CD14-positive monocyte (primary cell): ENCODE measurements around the gene PMCH. TPM values are rescaled to one million over a fixed set of nuclear protein-coding genes. Genes with fewer than 3 reads are reported as not detected.

Source experiments
- DNase-seq, 3 donors: peaks; one replicate each; pipeline ENCODE4 v3.0.0-alpha.2; 2011 to 2022
- H2AFZ ChIP-seq: 2 replicates; pipeline ENCODE4 v1.6.0; 2012; ENCODE audit warnings: mild to moderate bottlenecking, low read depth, low read length, inconsistent platforms; ENCODE audit not compliant: insufficient read depth, poor library complexity, severe bottlenecking
- H3K27ac ChIP-seq, 2 donors: 1 replicate in 1 of 2; 2 replicates in 1 of 2; pipeline ENCODE4 v1.5.1; 2012 to 2013; ENCODE audit warnings: low read length in 2 of 2, control low read depth in 1 of 2, inconsistent platforms in 1 of 2, low read depth in 1 of 2, mild to moderate bottlenecking in 1 of 2
- H3K27me3 ChIP-seq, 2 donors: one replicate each; pipeline versions ENCODE4 v1.6.0 to v1.6.1; 2011 to 2013; ENCODE audit warnings: low read length in 2 of 2; ENCODE audit not compliant: control insufficient read depth in 2 of 2, insufficient read depth in 2 of 2
- H3K36me3 ChIP-seq, 2 donors: replicated peaks in 1 of 2; 1 replicate in 1 of 2; 2 replicates in 1 of 2; pipeline versions ENCODE4 v1.5.1 to v1.6.1; 2012 to 2013; ENCODE audit warnings: low read length in 2 of 2, control low read depth in 1 of 2, inconsistent platforms in 1 of 2, mild to moderate bottlenecking in 1 of 2; ENCODE audit not compliant: insufficient read depth in 2 of 2, control insufficient read depth in 1 of 2
- H3K4me1 ChIP-seq, 2 donors: 1 replicate in 1 of 2; 2 replicates in 1 of 2; pipeline versions ENCODE4 v1.5.1 to v1.6.1; 2012 to 2013; ENCODE audit warnings: low read length in 2 of 2, control low read depth in 1 of 2, inconsistent platforms in 1 of 2, mild to moderate bottlenecking in 1 of 2, moderate library complexity in 1 of 2; ENCODE audit not compliant: insufficient read depth in 2 of 2, control insufficient read depth in 1 of 2
- H3K4me2 ChIP-seq: replicated peaks from 2 replicates; pipeline ENCODE3; 2012; ENCODE audit warnings: low read length, moderate library complexity, mild to moderate bottlenecking; ENCODE audit not compliant: poor library complexity, severe bottlenecking; ENCODE audit errors: extremely low read depth
- H3K4me3 ChIP-seq, 3 experiments: fragments of 200-600 bp in 1 of 3; sonication (generic) in 1 of 3; replicated peaks in 1 of 3; 1 replicate in 2 of 3; 2 replicates in 1 of 3; pipeline ENCODE4 v1.5.1; 2011 to 2013; ENCODE audit warnings: low read length in 3 of 3, mild to moderate bottlenecking in 3 of 3, control low read depth in 2 of 3, low read depth in 2 of 3, inconsistent platforms in 1 of 3, moderate library complexity in 1 of 3
- H3K79me2 ChIP-seq: 2 replicates; pipeline ENCODE4 v1.6.0; 2012; ENCODE audit warnings: mild to moderate bottlenecking, control low read depth, inconsistent platforms, low read length, moderate library complexity; ENCODE audit not compliant: insufficient read depth
- H3K9ac ChIP-seq: 2 replicates; pipeline ENCODE4 v1.6.0; 2017; ENCODE audit warnings: low read length, mild to moderate bottlenecking; ENCODE audit not compliant: insufficient read depth, poor library complexity, severe bottlenecking
- H3K9me3 ChIP-seq, 2 donors: replicated peaks in 1 of 2; 1 replicate in 1 of 2; 2 replicates in 1 of 2; pipeline versions ENCODE4 v1.5.1 to v1.6.1; 2012 to 2013; ENCODE audit warnings: low read length in 2 of 2, control low read depth in 1 of 2; ENCODE audit not compliant: control insufficient read depth in 1 of 2, insufficient read depth in 1 of 2
- H4K20me1 ChIP-seq: 2 replicates; pipeline ENCODE4 v1.6.0; 2012; ENCODE audit warnings: mild to moderate bottlenecking, low read length, control low read depth, moderate library complexity; ENCODE audit not compliant: insufficient read depth
- H3K27ac Mint-ChIP-seq, 7 donors: one replicate each; pipeline ENCODE4 v1.8.0; 2020; ENCODE audit warnings: mild to moderate bottlenecking in 7 of 7, mixed read lengths in 7 of 7, moderate library complexity in 6 of 7, inconsistent platforms in 2 of 7
- H3K27me3 Mint-ChIP-seq, 3 donors: one replicate each; pipeline ENCODE4 v1.8.0; 2021 to 2022; ENCODE audit warnings: low read depth in 3 of 3, mild to moderate bottlenecking in 3 of 3, mixed read lengths in 3 of 3, moderate library complexity in 3 of 3, inconsistent platforms in 1 of 3
- H3K36me3 Mint-ChIP-seq, 2 donors: one replicate each; pipeline ENCODE4 v1.8.0; 2020; ENCODE audit warnings: mixed read lengths in 2 of 2, inconsistent platforms in 1 of 2, mild to moderate bottlenecking in 1 of 2
- H3K4me1 Mint-ChIP-seq: one replicate; pipeline ENCODE4 v1.8.0; 2020; ENCODE audit warnings: mild to moderate bottlenecking, mixed read lengths
- H3K4me3 Mint-ChIP-seq, 2 donors: one replicate each; pipeline ENCODE4 v1.8.0; 2020; ENCODE audit warnings: mild to moderate bottlenecking in 2 of 2, mixed read lengths in 2 of 2, moderate library complexity in 1 of 2
- H3K9me3 Mint-ChIP-seq, 7 donors: one replicate each; pipeline ENCODE4 v1.8.0; 2020 to 2022; ENCODE audit warnings: mixed read lengths in 7 of 7, mild to moderate bottlenecking in 6 of 7, moderate library complexity in 6 of 7, inconsistent platforms in 2 of 7
- CTCF ChIP-seq: fragments of 200-600 bp; IDR thresholded peaks from one replicate; pipeline ENCODE4 v1.8.0; 2022; ENCODE audit warnings: antibody characterized with exemption, mild to moderate bottlenecking
- WGBS: methylation state at CpG from one replicate; pipeline ENCODE4 v1.1.5; 2013; ENCODE audit warnings: missing lambda C conversion rate; ENCODE audit not compliant: insufficient coverage; 5-methylcytosine and 5-hydroxymethylcytosine counted together
- intact Hi-C, 2 donors: fragments of 100-400 bp; cut with micrococcal nuclease; formaldehyde crosslinking; loops; one replicate each; pipeline versions ENCODE4 v1.15.0 to v1.15.1; 2023
- polyA plus RNA-seq, 3 donors: library from polyadenylated mRNA; depleted of rRNA in 1 of 3; unstranded in 2 of 3; stranded (reverse) in 1 of 3; fragments of 300-500 nt in 2 of 3; fragments of >200 nt in 1 of 3; fragmentation: Illumina TruSeq in 2 of 3; gene quantifications; 1 replicate in 2 of 3; 2 replicates in 1 of 3; pipeline ENCODE4 v1.2.3, GENCODE V29; 2012 to 2021

PMCH gene
- polyA plus RNA-seq, 3 donors, result not detected

DNA sequence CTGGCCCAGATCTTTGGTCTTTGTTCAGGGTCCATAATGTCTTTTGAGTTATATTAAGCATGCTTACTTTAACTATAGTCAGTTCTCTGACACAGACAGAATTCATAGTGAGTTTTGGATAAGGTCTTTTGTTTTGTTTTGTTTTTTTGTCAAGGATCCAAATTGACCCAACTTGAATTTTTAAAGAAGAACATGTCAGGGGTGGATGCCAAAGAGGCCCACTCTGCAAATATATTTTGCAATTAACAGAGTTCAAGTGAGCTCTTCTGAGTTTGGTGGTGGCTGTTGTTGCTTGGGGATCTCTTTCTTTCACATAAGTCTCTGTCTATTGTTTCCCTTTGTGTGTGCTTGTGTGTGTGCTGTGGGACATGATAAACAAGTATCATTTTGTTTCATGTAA is 34.4 kb upstream of the PMCH start:
- intact Hi-C loops, result no loop called here
- Mint-ChIP-seq H3K9me3 (peaks cover 0 to 2% (median 0%) of the 10 kb centered on the region in 7 donors), H3K36me3 (no peaks in the 10 kb centered on the region), H3K4me3 (no peak overlapping the region), H3K27me3 (peaks cover 0 to 3% (median 2%) of the 10 kb centered on the region in 3 donors), H3K27ac (no peak overlapping the region), H3K4me1 (no peaks in the 10 kb centered on the region)
- no peaks in the 10 kb centered on the region for H3K36me3 ChIP-seq
- no peak overlapping the region for H3K4me3 ChIP-seq
- H3K9me3 ChIP-seq, result no peaks in the 10 kb centered on the region
- no peaks in the 10 kb centered on the region for H4K20me1 ChIP-seq
- H3K79me2 ChIP-seq, result no peaks in the 10 kb centered on the region
- H3K27ac ChIP-seq, result no peak overlapping the region
- no peak for DNase-seq
- H2AFZ ChIP-seq, result no peak overlapping the region
- no peak overlapping the region for H3K9ac ChIP-seq
- TF ChIP-seq CTCF, result no peak
- H3K27me3 ChIP-seq, result no peaks in the 10 kb centered on the region
- no peaks in the 10 kb centered on the region for H3K4me1 ChIP-seq
- no peak overlapping the region for H3K4me2 ChIP-seq

DNA sequence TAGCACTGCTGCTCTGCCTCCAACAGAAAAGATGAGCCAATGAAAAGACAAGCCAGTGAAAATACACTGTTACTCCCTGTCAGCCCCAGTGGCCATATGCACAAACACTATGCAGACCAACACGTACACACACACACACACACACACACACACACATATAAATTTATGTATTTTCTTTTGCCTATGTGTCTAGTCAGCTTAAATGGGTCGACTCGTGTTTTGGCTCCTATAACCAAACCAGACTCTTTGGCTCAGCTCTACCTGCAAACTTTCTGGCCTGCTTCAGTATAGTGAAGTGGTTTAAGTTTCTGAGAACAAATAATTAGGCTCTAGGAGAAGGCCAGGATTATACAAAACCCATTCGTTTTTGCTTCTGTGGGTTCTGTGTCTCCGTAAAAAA is 30.3 kb upstream of the PMCH start:
- Histone ChIP-seq H4K20me1 (no peaks in the 10 kb centered on the region), H3K79me2 (no peaks in the 10 kb centered on the region), H3K27ac (no peak overlapping the region), H3K4me1 (no peaks in the 10 kb centered on the region), H3K36me3 (no peaks in the 10 kb centered on the region), H3K27me3 (no peaks in the 10 kb centered on the region), H3K4me2 (no peak overlapping the region), H3K4me3 (no peak overlapping the region), H3K9me3 (no peaks in the 10 kb centered on the region), H2AFZ (no peak overlapping the region), H3K9ac (no peak overlapping the region)
- Mint-ChIP-seq H3K9me3 (peaks cover 0 to 3% (median 2%) of the 10 kb centered on the region in 7 donors), H3K27ac (no peak overlapping the region), H3K4me3 (no peak overlapping the region), H3K4me1 (no peaks in the 10 kb centered on the region), H3K36me3 (no peaks in the 10 kb centered on the region), H3K27me3 (peaks cover 0 to 3% (median under 1%) of the 10 kb centered on the region in 3 donors)
- no CpG with 5 or more reads among the region's 5 CpGs for WGBS
- intact Hi-C loops, result no loop called here
- DNase-seq, result no peak
- TF ChIP-seq CTCF, result no peak
